IMR-90 (cell line): ENCODE results near the gene SLC12A1. TPM values are rescaled to one million over a fixed set of nuclear protein-coding genes. Genes with fewer than 3 reads are reported as not detected.

Experiments
- ATAC-seq: fragments of 200-7000 bp; cut with Tn5 transposase; 2 replicates; pipeline ENCODE4 v1.9.1; 2020; ENCODE audit warnings: low read depth, mild to moderate bottlenecking, moderate library complexity
- BruUV-seq: library from RNA; stranded (reverse); fragments of 400-500 nt; replicated peaks from 2 replicates; lab custom pipeline; 2021; lab: Mats Ljungman, UMichigan
- CTCF ChIA-PET: fragments of 300-600 bp; formaldehyde crosslinking; extraction: SDS; loops from one replicate; lab custom pipeline; 2021; ENCODE audit warnings: antibody characterized with exemption; lab: Yijun Ruan, JAX
- POLR2A ChIA-PET: fragments of 300-600 bp; sonication (Branson Sonifier 250); formaldehyde crosslinking; loops from one replicate; lab custom pipeline; 2022; ENCODE audit warnings: antibody characterized with exemption; ENCODE audit not compliant: unreplicated experiment; lab: Charles Lee
- DNase-seq: peaks from one replicate; pipeline ENCODE4 v3.0.0; 2013
- H2AFZ ChIP-seq: replicated peaks from 2 replicates; pipeline ENCODE3; 2013; ENCODE audit warnings: low read length, mild to moderate bottlenecking; ENCODE audit not compliant: poor library complexity
- H2AK5ac ChIP-seq: 2 replicates; pipeline ENCODE4 v1.6.1; 2013; ENCODE audit warnings: low read depth, low read length, inconsistent platforms
- H2AK9ac ChIP-seq: replicated peaks from 2 replicates; pipeline ENCODE3; 2013; ENCODE audit warnings: mild to moderate bottlenecking, low read depth, low read length, moderate library complexity; ENCODE audit not compliant: poor library complexity
- H2BK120ac ChIP-seq: 2 replicates; pipeline ENCODE4 v1.6.1; 2013; ENCODE audit warnings: low read depth, low read length, inconsistent platforms
- H2BK15ac ChIP-seq: 3 replicates; pipeline ENCODE4 v1.6.1; 2013; ENCODE audit warnings: low read depth, low read length, inconsistent platforms
- H2BK20ac ChIP-seq: 2 replicates; pipeline ENCODE4 v1.6.1; 2013; ENCODE audit warnings: low read depth, mild to moderate bottlenecking, inconsistent platforms, low read length, moderate library complexity
- H2BK5ac ChIP-seq: 2 replicates; pipeline ENCODE4 v1.6.1; 2013; ENCODE audit warnings: mild to moderate bottlenecking, low read depth, low read length, inconsistent platforms; ENCODE audit not compliant: poor library complexity, severe bottlenecking
- H3K14ac ChIP-seq: replicated peaks from 2 replicates; pipeline ENCODE4 v1.6.1; 2013; ENCODE audit warnings: low read depth, low read length, inconsistent platforms
- H3K18ac ChIP-seq: 2 replicates; pipeline ENCODE4 v1.6.1; 2013; ENCODE audit warnings: low read depth, low read length, control low read depth
- H3K23ac ChIP-seq: 2 replicates; pipeline ENCODE4 v1.6.1; 2013; ENCODE audit warnings: low read depth, low read length, inconsistent platforms
- H3K27ac ChIP-seq: 2 replicates; pipeline ENCODE4 v1.5.1; 2013; ENCODE audit warnings: mild to moderate bottlenecking, control low read depth, low read length; ENCODE audit not compliant: insufficient read depth
- H3K27me3 ChIP-seq: 2 replicates; pipeline ENCODE4 v1.6.1; 2013; ENCODE audit warnings: low read length; ENCODE audit not compliant: control insufficient read depth, insufficient read depth
- H3K36me3 ChIP-seq: 2 replicates; pipeline ENCODE4 v1.6.1; 2013; ENCODE audit warnings: low read length, mixed read lengths; ENCODE audit not compliant: control insufficient read depth, insufficient read depth
- H3K4ac ChIP-seq: 2 replicates; pipeline ENCODE4 v1.6.1; 2013; ENCODE audit warnings: low read depth, low read length, inconsistent platforms
- H3K4me1 ChIP-seq: 2 replicates; pipeline ENCODE4 v1.6.1; 2013; ENCODE audit warnings: low read length, mixed read lengths; ENCODE audit not compliant: control insufficient read depth, insufficient read depth
- H3K4me2 ChIP-seq: 2 replicates; pipeline ENCODE4 v1.6.1; 2013; ENCODE audit warnings: low read depth, mild to moderate bottlenecking, control low read depth, low read length, moderate library complexity
- H3K4me3 ChIP-seq: 2 replicates; pipeline ENCODE4 v1.5.1; 2013; ENCODE audit warnings: low read depth, mild to moderate bottlenecking, control low read depth, low read length, moderate library complexity; ENCODE audit not compliant: insufficient read depth
- H3K56ac ChIP-seq: 2 replicates; pipeline ENCODE4 v1.6.1; 2013; ENCODE audit warnings: low read length, inconsistent platforms; ENCODE audit not compliant: insufficient read depth; ENCODE audit errors: extremely low read depth
- H3K79me1 ChIP-seq, 2 experiments: 2 replicates each; pipeline ENCODE4 v1.6.1; 2013; ENCODE audit warnings: low read length in 2 of 2, inconsistent platforms in 1 of 2, low read depth in 1 of 2
- H3K9ac ChIP-seq: 2 replicates; pipeline ENCODE4 v1.6.1; 2013; ENCODE audit warnings: low read depth, low read length, control low read depth
- H3K9me1 ChIP-seq: 2 replicates; pipeline ENCODE4 v1.6.1; 2013; ENCODE audit warnings: low read length, inconsistent platforms; ENCODE audit not compliant: insufficient read depth
- H3K9me3 ChIP-seq: 2 replicates; pipeline ENCODE4 v1.6.1; 2013; ENCODE audit warnings: low read length; ENCODE audit not compliant: control insufficient read depth, insufficient read depth
- H4K20me1 ChIP-seq: 2 replicates; pipeline ENCODE4 v1.6.1; 2013; ENCODE audit warnings: low read length, inconsistent platforms; ENCODE audit not compliant: insufficient read depth
- H4K5ac ChIP-seq: 2 replicates; pipeline ENCODE4 v1.6.1; 2013; ENCODE audit warnings: mild to moderate bottlenecking, low read depth, low read length, control low read depth
- H4K8ac ChIP-seq, 2 experiments: 2 replicates each; pipeline ENCODE4 v1.6.1; 2013; ENCODE audit warnings: low read depth in 2 of 2, low read length in 2 of 2, control low read depth in 1 of 2, inconsistent platforms in 1 of 2
- H4K91ac ChIP-seq: 2 replicates; pipeline ENCODE4 v1.6.1; 2013; ENCODE audit warnings: low read depth, low read length, inconsistent platforms; ENCODE audit not compliant: insufficient read depth
- CEBPB ChIP-seq: IDR thresholded peaks from 2 replicates; pipeline ENCODE4 v1.6.1; 2012; ENCODE audit warnings: low read depth, low read length, improper control_type of control experiment
- FOS ChIP-seq: fragments of 150-350 bp; IDR thresholded peaks from 2 replicates; pipeline ENCODE4 v1.6.1; 2016; ENCODE audit warnings: low read depth, low read length
- MAFK ChIP-seq: IDR thresholded peaks from 2 replicates; pipeline ENCODE4 v1.6.1; 2012; ENCODE audit warnings: low read depth, low read length, improper control_type of control experiment
- POLR2A ChIP-seq: IDR thresholded peaks from 2 replicates; pipeline ENCODE4 v1.6.1; 2012; ENCODE audit warnings: mild to moderate bottlenecking, low read depth, low read length
- WGBS, 2 experiments: methylation state at CpG; one replicate each; pipeline versions ENCODE4 v1.1.5 to v1.1.7; 2013; ENCODE audit warnings: missing lambda C conversion rate in 2 of 2; ENCODE audit not compliant: insufficient read length in 1 of 2; ENCODE audit errors: extremely low coverage in 2 of 2; 5-methylcytosine and 5-hydroxymethylcytosine counted together
- dilution Hi-C: fragments of 300-500 bp; cut with HindIII; formaldehyde crosslinking; loops from one replicate; pipeline ENCODE4 v1.14.3; 2018; ENCODE audit warnings: low sequenced_read_pairs; ENCODE audit not compliant: unreplicated experiment
- in situ Hi-C: fragments of 300-500 bp; cut with MboI; formaldehyde crosslinking; loops from 3 replicates; pipeline ENCODE4 v1.14.3; 2019; ENCODE audit warnings: low sequenced_read_pairs, inconsistent platforms, mixed read lengths
- intact Hi-C: fragments of 100-400 bp; cut with micrococcal nuclease; formaldehyde crosslinking; loops from 2 replicates; pipeline ENCODE4 v1.10.0; 2022
- polyA plus RNA-seq, 3 experiments: library from polyadenylated mRNA; depleted of rRNA; stranded (reverse); fragments of >200 nt; gene quantifications; 2 replicates each; pipeline ENCODE4 v1.2.3, GENCODE V29; 2012; ENCODE audit warnings: low replicate concordance in 1 of 3
- total RNA-seq: library from RNA; depleted of rRNA; stranded (reverse); fragments of >200 nt; gene quantifications from 2 replicates; pipeline ENCODE4 v1.2.3, GENCODE V29; 2012
- TF ChIP-seq, protein P1 (sequence below): conservative IDR thresholded peaks from 2 replicates; pipeline ENCODE4 v1.5.1; 2012; ENCODE audit warnings: mild to moderate bottlenecking, low read depth, low read length, improper control_type of control experiment
- TF ChIP-seq, protein P2 (sequence below): fragments of 150-350 bp; IDR thresholded peaks from 2 replicates; pipeline ENCODE4 v1.6.1; 2017; ENCODE audit warnings: mild to moderate bottlenecking, antibody characterized with exemption, low read length, low read depth

The SLC12A1 gene
- total and polyA plus RNA-seq, 2 of the 4 experiments (the other 2 are of a cell fraction), result not detected

- dilution Hi-C loops, result no loop called here
- H3K23ac ChIP-seq, result no peak overlapping the region
- no peak overlapping the region for H3K9ac ChIP-seq
- H4K8ac ChIP-seq, result no peak overlapping the region
- WGBS, 2 experiments, result 88% methylated on average over 1 of the region's 2 CpGs; no CpG with 5 or more reads in 1 of the 2 experiments
- no peak overlapping the region for H3K4me2 ChIP-seq
- no peak overlapping the region for H3K14ac ChIP-seq
- H3K18ac ChIP-seq, result no peak overlapping the region
- H2BK120ac ChIP-seq, result no peak overlapping the region
- H3K4me3 ChIP-seq, result no peak overlapping the region
- no peak overlapping the region for H3K4ac ChIP-seq
- intact Hi-C loops, result no loop called here
- H2AK5ac ChIP-seq, result no peak overlapping the region
- no peak overlapping the region for H2AFZ ChIP-seq
- H4K91ac ChIP-seq, result no peak overlapping the region
- H2BK20ac ChIP-seq, result no peak overlapping the region
- H3K9me1 ChIP-seq, result no peaks in the 10 kb centered on the region
- in situ Hi-C loops, result no loop called here
- no peak overlapping the region for H2AK9ac ChIP-seq
- no peaks in the 10 kb centered on the region for H4K20me1 ChIP-seq
- CTCF ChIA-PET, result no interaction called here
- H3K27me3 ChIP-seq, result peaks cover 9% of the 10 kb centered on the region
- POLR2A ChIA-PET, result no interaction called here
- H3K56ac ChIP-seq, result no peak overlapping the region
- H3K27ac ChIP-seq, result no peak overlapping the region
- DNase-seq (no peak), ATAC-seq (no peak)
- no peaks in the 10 kb centered on the region for H3K36me3 ChIP-seq
- no peak overlapping the region for H2BK5ac ChIP-seq
- TF ChIP-seq, protein P1, sequence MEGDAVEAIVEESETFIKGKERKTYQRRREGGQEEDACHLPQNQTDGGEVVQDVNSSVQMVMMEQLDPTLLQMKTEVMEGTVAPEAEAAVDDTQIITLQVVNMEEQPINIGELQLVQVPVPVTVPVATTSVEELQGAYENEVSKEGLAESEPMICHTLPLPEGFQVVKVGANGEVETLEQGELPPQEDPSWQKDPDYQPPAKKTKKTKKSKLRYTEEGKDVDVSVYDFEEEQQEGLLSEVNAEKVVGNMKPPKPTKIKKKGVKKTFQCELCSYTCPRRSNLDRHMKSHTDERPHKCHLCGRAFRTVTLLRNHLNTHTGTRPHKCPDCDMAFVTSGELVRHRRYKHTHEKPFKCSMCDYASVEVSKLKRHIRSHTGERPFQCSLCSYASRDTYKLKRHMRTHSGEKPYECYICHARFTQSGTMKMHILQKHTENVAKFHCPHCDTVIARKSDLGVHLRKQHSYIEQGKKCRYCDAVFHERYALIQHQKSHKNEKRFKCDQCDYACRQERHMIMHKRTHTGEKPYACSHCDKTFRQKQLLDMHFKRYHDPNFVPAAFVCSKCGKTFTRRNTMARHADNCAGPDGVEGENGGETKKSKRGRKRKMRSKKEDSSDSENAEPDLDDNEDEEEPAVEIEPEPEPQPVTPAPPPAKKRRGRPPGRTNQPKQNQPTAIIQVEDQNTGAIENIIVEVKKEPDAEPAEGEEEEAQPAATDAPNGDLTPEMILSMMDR, result no peak
- no peak for TF ChIP-seq POLR2A
- no peak for TF ChIP-seq FOS
- TF ChIP-seq MAFK, result no peak
- TF ChIP-seq, protein P2, sequence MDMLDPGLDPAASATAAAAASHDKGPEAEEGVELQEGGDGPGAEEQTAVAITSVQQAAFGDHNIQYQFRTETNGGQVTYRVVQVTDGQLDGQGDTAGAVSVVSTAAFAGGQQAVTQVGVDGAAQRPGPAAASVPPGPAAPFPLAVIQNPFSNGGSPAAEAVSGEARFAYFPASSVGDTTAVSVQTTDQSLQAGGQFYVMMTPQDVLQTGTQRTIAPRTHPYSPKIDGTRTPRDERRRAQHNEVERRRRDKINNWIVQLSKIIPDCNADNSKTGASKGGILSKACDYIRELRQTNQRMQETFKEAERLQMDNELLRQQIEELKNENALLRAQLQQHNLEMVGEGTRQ, result no peak
- TF ChIP-seq CEBPB, result no peak
- no peaks in the 10 kb centered on the region for H3K9me3 ChIP-seq
- H4K5ac ChIP-seq, result no peak overlapping the region
- BruUV-seq, result no TSS peak
- no peaks in the 10 kb centered on the region for H3K79me1 ChIP-seq
- no peak overlapping the region for H2BK15ac ChIP-seq
- no peaks in the 10 kb centered on the region for H3K4me1 ChIP-seq
Measured at GRCh38 chr15:48317221-48317620, 111.1 kb downstream of the SLC12A1 start.
